Thoracic aorta (tissue), 2 donors: ENCODE data around the gene KLF15. TPM values are rescaled to one million over a fixed set of nuclear protein-coding genes. Genes with fewer than 3 reads are reported as not detected.

ENCODE experiments used
- ATAC-seq: fragments of 150-250 bp; one replicate; pipeline ENCODE4 v1.8.0; 2017; ENCODE audit warnings: low read depth; ENCODE audit not compliant: insufficient number of reproducible peaks, low FRiP score
- DNase-seq: peaks from one replicate; pipeline ENCODE4 v3.0.0-alpha.2; 2020; ENCODE audit warnings: low spot score
- H3K27ac ChIP-seq, 2 donors: fragments of 200-600 bp; sonication (generic); 1 replicate in 1 of 2; 2 replicates in 1 of 2; pipeline ENCODE4 v1.5.1; 2016; ENCODE audit warnings: mild to moderate bottlenecking in 2 of 2, moderate library complexity in 2 of 2
- H3K27me3 ChIP-seq: fragments of 200-600 bp; sonication (generic); replicated peaks from 2 replicates; pipeline ENCODE4 v1.6.0; 2016; ENCODE audit warnings: mild to moderate bottlenecking; ENCODE audit not compliant: insufficient read depth
- H3K36me3 ChIP-seq: fragments of 200-600 bp; sonication (generic); one replicate; pipeline ENCODE4 v1.5.1; 2016
- H3K4me1 ChIP-seq, 2 donors: fragments of 200-600 bp; sonication (generic); 1 replicate in 1 of 2; 2 replicates in 1 of 2; pipeline versions ENCODE4 v1.5.1 to v1.6.0; 2016; ENCODE audit warnings: low read depth in 2 of 2, mild to moderate bottlenecking in 1 of 2; ENCODE audit not compliant: control insufficient read depth in 1 of 2
- H3K4me3 ChIP-seq: fragments of 200-600 bp; sonication (generic); 2 replicates; pipeline ENCODE4 v1.5.1; 2016; ENCODE audit warnings: mild to moderate bottlenecking
- H3K9me3 ChIP-seq: fragments of 200-600 bp; sonication (generic); 2 replicates; pipeline ENCODE4 v1.5.1; 2016
- CTCF ChIP-seq: fragments of 200-600 bp; sonication (generic); IDR thresholded peaks from one replicate; pipeline ENCODE4 v1.5.1; 2019; ENCODE audit warnings: antibody characterized with exemption
- total RNA-seq, 2 donors: library from RNA; depleted of rRNA; stranded (reverse); fragments of >200 nt; gene quantifications; one replicate each; pipeline versions ENCODE4 v1.1.0 to v1.2.3, GENCODE V29; 2016

Gene KLF15
- total RNA-seq, 2 donors from 2014 or later = 55.7 to 90.2 TPM

GRCh38 chr3:126355777-126356372 lies 1.3 kb downstream of the KLF15 start:
- H3K36me3 ChIP-seq = peaks cover 34% of the 10 kb centered on the region
- no peaks in the 10 kb centered on the region for H3K27me3 ChIP-seq
- H3K27ac ChIP-seq = peak overlapping the region; percentile 97
- H3K4me1 ChIP-seq = peaks cover 22 to 57% of the 10 kb centered on the region in 2 donors
- TF ChIP-seq CTCF = no peak
- H3K4me3 ChIP-seq = peak overlapping the region; percentile 84
- peak; percentile 92 for ATAC-seq
- no peaks in the 10 kb centered on the region for H3K9me3 ChIP-seq
- DNase-seq = peak; percentile 93

DNA sequence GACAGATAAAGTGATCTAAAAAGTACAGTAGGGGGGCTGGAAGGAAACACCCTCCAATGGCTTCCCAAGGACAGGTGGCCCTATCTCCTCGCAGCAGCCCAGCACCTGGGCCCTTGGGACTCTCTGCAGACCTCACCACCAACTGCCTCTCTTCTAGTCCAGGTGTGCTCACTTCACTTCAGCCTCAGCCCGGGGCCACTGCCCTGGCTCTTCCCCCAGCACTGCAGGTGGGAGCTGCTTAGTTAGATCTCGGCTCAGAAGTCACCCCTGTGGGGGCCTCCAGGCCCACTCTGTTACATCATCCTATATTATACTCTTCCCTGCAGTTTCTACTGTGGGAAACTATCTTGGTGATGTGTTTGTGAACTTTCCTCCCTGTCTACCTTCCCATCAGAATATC lies 2.0 kb downstream of the KLF15 start:
- Histone ChIP-seq H3K4me3 (peak overlapping the region; percentile 84), H3K27me3 (no peaks in the 10 kb centered on the region), H3K36me3 (peaks cover 40% of the 10 kb centered on the region), H3K9me3 (no peaks in the 10 kb centered on the region), H3K4me1 (peaks cover 25 to 63% of the 10 kb centered on the region in 2 donors), H3K27ac (peak overlapping the region; percentile 54 to 97)
- DNase-seq = no peak
- no peak for TF ChIP-seq CTCF
- no peak for ATAC-seq

DNA sequence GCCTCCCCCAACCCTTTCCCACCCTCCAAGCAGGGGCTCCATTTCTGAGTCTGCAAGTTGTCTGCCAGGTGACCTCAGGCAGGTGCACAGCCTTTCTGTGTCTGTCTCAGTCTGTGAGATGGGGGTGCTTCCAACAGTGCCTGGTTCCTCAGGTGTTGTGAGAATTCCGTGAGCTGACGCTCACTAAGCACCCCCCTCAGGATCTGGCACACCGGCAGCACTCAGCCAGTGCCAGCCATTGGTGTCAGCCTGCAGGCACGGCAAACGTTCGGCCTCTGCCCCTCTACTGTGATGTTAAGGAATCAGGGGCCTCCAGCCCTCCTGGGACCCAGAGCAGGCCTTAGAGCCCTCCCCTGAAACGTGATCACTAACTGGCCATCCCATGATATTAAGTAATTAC lies 2.4 kb downstream of the KLF15 start:
- H3K27me3 ChIP-seq = no peaks in the 10 kb centered on the region
- peaks cover 45% of the 10 kb centered on the region for H3K36me3 ChIP-seq
- TF ChIP-seq CTCF = no peak
- H3K9me3 ChIP-seq = no peaks in the 10 kb centered on the region
- ATAC-seq (no peak), DNase-seq (no peak)
- H3K4me1 ChIP-seq = peaks cover 25 to 68% of the 10 kb centered on the region in 2 donors
- peak overlapping the region; percentile 84 for H3K4me3 ChIP-seq
- H3K27ac ChIP-seq = peak overlapping the region in 1 of 2 donors; percentile 97

DNA sequence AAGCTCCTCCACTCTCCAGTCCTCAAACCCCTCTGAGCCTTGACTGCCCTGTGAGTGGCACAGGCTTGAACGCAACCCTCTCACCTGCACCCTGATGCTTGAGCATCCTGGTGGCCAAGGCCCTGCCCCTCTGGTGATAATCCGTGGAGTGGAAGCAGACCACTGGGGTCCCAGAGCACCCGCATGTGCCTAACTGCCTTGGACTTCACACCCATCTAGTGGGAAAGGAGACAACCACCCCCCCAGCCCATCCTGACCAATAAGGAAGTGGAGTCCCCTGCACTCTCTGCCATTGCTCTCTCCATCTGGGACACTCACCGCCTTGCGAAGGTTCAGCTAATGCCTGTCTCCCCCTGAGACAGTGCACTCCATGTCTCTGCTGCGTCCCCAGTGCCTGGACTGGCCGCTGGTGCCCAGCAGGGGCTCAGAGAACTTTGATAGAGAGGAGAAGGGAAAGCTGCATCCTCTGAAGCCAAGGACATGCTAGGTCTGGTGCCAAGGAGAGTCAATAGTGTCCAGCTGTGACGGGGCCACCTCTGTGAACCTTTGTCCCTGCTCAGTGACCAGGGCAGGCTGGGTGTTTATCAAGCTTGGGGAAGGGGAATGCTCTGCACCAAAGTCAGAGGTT lies 3.4 kb downstream of the KLF15 start:
- no peak for TF ChIP-seq CTCF
- ATAC-seq (no peak), DNase-seq (no peak)
- Histone ChIP-seq H3K27me3 (no peaks in the 10 kb centered on the region), H3K27ac (peak overlapping the region in 1 of 2 donors; percentile 5), H3K4me3 (peak overlapping the region; percentile 84), H3K36me3 (peaks cover 46% of the 10 kb centered on the region), H3K9me3 (no peaks in the 10 kb centered on the region), H3K4me1 (peaks cover 25 to 77% of the 10 kb centered on the region in 2 donors)

DNA sequence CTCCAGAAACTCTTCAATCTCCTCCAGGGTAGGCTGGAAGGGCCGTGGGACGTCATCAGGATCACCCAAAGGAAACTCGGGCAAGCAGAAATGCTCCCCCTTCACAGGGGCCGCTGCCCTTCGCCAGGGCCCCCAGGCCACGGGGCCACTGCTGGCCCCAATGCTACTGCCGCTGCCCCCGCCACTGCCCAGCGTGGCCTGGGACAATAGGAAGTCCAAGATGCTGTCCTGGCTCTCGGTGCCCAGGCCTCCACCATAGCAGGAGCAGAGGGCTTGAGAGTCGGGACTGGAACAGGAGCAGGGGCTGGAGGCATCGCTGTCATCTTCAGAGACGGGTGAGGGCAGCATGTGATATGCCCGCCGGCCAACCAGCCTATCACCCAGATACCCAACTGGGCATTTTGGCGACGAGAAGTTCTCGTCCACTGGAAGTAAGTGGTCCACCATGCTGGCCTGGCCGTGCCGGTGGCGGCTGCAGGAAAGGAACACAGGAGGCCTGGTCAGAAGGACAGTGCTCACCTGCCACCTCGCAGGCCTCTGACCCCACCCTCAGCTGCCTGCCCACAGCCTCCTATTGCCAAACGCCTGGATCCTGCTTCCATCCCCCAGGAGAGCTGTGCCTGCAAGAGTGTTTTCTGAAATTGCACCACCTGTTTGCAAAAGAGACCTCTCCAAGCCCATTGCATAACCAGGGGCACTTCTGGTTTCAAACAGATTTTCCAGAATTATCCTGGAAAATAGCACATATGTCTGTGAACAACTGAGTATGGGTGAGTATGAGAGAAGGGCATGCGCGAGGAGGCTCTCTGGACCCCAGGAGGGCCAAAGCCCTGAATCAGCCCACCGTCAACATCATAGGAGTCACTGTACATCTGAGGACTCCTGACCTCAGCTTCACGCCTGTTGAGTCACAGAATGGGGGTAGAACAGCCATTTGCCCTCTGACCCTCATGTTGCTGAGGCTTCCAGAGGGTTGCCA lies 4.4 kb downstream of the KLF15 start:
- peaks cover 25 to 73% of the 10 kb centered on the region in 2 donors for H3K4me1 ChIP-seq
- peaks cover 54% of the 10 kb centered on the region for H3K36me3 ChIP-seq

More for the DNA sequence above, 4.4 kb downstream of the KLF15 start:
- Histone ChIP-seq H3K27me3 (no peaks in the 10 kb centered on the region), H3K9me3 (no peaks in the 10 kb centered on the region), H3K27ac (no peak overlapping the region), H3K4me3 (no peak overlapping the region)
- no peak for TF ChIP-seq CTCF
- DNase-seq = no peak
- no peak for ATAC-seq
